Glomerular visceral epithelial cell (primary cell): ENCODE results near the gene RIPOR2.

Source experiments
- DNase-seq: peaks from one replicate; pipeline ENCODE4 v3.0.0-alpha.2; 2016; ENCODE audit errors: extremely low spot score

Gene RIPOR2

DNA sequence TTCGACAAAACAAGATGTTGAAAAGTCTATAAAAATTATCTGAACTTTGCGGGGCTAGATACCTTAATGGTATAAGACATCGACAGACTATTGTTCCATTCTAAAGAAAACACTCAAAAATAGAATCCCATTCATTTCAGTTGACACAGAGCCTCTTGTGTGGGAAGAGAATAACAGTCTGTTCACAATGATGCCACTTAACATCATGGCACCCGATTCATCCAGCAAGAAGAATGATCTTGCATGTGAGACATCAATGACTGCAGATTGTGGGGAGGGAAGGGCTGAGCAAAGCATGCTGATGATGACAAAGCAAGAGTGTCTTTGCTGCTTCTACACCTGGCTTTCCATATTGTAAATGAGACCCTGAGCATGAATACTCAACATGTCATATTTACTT is 87.3 kb downstream of the RIPOR2 start:
- no peak for DNase-seq

DNA sequence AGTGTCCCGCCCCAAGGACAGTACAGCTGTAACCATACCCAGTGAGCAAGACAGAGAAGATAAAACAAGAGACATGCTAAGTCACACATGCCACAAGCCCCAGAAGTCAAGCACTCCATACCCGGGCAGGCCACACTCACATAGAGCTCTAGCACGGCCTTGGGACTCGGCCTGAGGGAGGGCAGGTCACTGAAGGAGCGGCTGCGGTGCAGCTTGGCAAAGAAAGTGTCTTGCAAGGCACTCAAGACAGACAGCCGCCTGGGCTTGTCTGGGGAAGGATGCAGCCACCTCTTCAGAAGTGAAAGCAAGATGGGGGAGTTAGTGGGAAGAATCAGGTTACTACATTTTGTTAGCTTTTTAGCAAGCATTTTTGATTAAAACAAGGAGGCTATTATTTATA is 88.4 kb downstream of the RIPOR2 start:
- DNase-seq: no peak

DNA sequence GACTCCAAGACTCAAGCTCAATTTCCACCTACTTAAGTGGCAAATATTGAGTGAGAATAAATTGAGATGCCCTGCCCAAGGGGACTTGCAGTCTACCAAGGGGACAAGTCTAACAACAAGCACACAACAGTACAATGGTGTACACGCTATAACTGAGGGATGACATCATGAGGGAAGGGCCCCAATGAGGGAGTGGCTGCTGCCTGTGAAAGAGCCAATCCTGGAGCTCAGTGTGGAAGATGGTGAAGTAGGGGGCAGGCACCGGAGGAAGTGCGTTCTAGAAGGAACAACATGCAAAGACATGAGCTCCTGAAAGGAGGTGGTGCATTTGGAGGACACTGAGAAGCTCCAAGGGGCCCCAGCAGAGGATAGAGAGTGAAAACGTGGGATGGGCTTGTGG is 90.2 kb downstream of the RIPOR2 start:
- no peak for DNase-seq

DNA sequence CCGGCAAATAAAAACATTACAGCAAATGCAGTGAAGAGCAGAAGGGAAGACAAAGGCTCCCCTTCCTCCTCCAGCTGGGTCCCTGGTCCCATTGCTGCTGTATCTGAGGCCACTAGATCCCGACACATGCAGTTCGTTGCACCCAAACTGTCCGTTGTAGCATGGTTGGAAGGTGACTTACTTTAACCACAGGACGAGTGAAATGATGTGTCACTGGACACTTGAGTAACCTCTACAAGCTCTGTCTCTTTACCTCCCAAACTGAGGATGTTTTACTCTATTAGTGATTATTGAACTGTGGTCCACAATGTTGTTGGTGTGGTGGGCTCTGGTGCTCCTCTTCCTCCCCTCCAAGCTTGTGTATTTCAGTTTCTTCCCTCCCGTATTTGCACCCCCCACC is 90.9 kb downstream of the RIPOR2 start:
- DNase-seq: peak; percentile 13

DNA sequence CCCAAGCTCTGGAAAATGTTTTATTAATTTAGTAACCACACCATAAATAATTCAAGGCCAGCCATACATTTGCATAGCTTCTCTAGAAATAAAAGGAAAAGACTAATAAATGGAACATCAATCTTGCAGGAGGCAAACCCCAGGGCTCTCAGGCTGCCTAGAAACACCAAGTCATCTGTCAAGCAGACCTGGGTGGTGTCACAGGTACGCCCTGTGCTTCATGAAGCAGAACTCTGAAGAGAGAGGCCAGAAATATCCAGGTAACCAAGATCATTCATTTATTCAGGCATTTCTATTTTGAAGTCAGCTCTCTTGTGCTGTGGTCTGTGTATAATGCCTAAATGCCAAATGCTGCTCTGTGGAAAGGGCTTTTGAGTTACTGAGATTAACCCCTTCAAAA is 91.7 kb downstream of the RIPOR2 start:
- no peak for DNase-seq

DNA sequence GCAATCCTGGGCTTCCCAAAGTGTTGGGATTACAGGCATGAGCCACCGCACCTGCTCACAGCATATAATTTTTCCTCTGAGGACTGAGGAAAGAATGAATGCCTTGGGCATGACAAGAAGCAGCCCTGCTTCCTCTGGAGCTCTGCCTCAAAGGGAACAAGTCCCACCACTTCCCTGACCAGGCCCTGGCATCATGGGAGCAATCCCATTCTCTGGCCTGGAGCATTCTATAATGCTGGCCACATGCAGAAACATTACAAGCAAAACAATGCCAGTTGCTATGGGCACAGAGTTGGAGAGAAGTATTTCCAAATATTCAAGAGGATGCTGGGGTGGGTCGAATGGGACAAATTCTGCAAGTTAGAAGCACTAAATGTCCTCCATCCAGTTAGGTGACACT is 95.6 kb downstream of the RIPOR2 start:
- no peak for DNase-seq

DNA sequence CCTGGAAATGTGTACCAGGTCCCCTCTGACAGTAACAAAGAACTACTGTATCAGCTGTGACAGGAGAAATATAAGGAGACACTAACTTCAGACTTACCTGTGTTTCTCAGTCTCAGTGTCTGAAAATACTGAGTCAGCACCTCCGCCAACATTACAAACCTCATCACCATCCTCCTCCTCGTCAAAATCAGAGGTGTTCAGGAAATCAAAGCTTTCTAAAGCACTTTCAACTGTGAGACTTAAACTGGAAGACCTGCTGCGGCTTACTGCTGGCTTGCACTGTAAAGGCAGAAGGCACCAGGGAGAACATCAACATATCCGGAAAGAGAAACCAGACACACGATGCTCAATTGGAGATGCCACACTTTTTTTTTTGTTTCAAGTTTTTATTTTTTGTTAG is 96.8 kb downstream of the RIPOR2 start:
- DNase-seq: no peak

DNA sequence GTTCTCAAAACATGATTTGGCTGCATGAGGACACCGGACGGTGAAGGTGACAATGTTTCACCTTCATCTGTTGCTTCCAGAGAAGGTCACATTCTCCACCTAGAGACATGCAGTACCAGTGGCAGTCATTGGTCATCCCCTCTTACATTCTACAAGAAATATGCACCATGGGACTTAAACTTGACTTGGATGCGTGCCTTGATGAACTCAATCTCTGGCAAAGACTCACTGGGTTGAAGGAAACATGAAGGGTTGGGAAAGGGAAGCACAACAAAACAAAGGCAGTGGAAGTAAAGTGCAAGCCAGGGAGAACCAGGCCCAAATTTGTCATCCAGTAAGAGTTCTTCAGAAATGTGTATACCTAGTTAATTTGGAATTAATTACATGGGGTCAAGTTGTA is 97.7 kb downstream of the RIPOR2 start:
- DNase-seq: no peak

DNA sequence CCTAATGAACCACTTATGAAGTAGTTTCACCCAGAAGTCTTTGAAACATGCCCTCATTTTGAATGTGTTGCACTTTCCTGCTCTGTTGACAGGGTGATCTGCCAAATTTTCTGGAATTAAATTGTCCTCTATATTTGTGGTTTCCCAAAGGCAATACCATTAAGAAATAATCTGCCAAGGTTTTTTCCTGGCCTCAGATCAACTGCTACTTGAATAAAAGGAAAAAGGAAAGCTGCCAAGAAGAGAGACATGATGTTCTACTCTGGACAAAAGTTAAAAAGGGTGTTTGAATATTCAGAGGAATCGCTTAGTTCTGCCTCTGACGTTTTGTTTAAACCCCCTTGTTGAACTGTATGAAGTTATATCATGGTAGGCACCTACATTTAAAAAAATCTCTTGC is 99.7 kb downstream of the RIPOR2 start:
- DNase-seq: no peak

DNA sequence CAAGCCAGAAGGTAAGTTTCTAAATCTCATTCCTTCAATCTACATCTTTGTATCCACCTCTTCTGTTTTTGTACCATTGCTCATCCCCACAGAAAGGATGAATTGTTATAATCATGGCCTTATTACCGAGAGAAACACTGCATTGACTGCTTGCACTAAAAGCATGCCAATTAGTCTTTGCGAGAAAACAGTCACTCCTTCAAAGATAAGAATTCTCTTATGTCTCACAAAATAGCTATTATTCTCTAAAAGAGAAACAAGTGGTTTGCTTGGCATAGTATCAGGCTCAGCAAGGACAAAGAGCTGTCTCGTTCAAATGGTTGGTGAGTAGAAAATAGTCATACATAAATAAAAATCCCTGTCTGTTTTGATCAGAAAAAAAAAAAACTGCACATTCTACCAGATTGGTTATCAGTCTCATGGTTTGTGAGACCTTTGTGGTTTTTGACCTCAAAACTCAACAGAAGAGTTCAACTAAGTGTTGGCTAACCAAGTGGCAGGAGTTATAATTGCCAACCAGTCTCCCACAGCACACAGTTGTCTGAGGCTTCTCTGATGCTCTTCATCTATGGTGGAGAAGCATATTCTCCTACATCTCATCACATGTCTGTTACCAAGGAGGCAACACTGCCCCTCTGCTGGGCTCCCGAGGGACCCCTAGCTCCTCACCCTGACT is 101.9 kb downstream of the RIPOR2 start:
- DNase-seq: no peak

DNA sequence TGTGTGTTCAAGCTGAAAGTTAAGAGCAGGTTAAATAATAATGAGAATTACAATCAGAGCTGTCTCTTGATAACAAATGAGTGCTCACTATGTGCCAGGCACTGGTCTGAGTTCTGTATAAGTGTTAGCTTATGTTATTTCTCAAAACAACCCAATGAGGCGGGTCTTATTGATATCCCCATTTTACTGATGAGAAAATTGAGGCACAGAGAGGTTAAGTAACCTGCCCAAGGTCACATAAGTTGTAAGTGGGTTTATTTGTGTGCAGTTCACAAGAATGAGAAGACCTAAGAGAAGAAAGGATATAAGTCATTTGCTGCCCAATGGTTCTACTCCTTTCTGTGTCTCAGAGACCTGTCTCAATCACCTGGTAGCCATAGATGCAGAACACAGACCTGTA is 103.0 kb downstream of the RIPOR2 start:
- no peak for DNase-seq

DNA sequence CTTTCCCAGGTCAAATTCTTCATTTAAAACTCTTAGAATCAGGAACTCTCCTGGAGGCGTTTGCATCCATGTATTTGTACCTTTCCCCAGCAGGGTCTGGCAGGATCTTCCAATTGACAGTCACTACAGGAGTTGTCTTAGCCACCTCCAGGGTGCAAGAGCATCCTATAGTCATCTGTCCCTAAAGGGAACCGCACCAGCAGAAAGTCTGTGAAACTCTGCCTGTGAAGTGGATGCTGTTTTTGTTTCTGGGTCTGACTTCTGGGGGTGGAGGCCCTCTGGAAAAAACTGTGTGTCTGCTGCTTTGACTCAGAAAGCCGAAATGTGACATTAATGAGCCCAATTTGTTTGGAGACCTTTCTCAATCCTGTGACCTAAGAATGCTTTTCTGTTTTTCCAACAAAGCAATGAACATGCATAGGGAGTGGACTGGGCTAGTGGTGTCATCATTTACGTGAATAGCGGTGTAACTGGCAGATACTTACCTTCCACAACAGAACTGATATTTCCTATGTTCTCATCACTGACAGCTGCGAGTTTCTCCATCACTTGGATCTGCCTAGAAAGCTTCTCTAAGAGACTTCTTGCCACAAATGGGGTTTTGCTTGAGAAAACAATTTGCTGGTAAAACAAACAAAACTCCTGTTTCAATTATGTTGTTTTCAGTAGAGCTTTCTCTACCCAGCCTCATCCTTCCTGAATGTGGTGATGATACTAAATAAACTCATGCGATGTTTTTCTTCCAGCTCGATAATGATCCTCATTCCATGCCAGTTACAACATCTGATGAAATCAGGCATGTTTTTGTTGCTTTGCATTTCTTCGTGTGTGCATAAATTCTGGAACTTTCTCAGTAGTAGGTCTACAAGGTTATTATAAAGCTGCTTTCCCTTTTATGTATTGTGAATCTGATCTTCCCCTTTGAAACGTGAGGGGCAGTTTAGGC is 103.7 kb downstream of the RIPOR2 start:
- DNase-seq: no peak

DNA sequence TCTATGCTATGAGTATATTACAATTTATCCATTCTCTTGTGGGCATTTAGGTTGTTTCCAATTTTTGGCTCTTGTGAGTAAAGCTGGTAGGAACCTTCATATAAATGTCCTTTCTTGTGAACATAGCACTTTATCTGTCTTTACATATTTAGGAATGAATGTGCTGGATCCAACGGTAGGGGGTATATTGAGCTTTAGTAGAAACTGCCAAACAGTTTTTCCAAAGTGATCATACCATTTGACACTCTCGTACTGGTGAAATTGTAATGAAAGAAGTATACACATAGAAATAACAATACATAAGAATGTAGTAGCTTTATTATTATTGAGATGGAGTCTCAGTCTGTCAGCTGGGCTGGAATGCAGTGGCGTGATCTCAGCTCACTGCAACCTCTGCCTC is 106.1 kb downstream of the RIPOR2 start:
- DNase-seq: no peak

DNA sequence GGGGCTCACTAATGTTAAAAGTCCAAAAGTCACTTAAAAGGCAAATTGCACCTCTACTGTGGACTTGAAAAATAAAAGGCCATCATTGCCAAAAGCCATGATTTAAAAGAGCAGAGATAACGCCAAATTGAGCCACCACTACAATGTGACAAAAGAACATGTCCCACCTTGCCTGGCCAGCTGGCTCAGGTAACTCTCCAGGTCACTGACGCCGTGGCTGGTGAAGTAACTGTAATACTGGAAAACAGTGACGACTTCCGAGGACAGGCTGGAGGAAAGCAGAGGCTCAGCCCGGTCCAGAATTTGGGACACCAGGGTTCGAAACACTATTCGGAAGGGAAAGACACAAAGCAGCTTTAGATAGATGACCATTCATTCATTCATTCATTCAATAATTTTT is 107.8 kb downstream of the RIPOR2 start:
- no peak for DNase-seq

DNA sequence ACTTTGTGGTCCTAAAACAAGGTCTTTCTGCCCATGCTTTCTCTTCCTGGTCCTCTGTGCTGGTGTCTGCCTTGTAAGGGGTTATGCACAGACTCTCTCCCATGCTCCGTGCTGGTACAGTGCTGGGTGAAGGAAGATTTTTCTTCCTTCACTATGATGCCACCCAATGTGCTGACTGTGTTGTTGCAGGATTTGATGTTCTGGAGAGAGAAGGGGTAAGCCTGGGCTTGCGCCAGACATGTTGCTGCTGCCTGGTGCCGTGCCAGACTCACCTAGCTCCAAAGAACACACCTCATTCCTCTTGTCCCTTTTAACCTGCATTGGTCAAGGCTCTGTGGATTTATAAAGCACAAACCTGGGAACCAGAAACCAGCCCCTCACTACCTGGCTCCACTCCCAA is 108.6 kb downstream of the RIPOR2 start:
- peak; percentile 16 for DNase-seq

DNA sequence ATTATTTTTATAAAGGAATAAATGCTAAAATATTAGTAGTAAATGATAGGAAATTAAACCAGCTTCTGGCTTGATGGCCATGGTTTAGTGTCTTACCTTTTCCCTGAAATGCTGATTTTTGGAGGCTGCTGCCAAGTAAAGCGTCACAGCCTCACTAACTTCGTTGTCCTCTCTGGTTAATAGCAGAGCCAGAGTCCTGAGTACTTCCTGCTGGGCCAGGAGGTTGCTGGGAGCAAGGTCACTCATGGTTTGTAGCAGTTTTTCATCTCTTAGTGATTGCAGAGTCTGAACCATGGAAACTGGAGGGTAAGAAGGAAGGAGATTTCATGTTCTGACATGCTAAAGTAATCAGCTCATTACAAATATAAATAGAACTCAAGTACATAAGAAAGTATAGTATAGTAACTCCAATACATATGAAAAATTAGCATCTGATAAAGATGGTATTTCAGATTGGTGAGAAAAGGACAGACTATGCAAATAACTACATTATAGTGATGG is 110.6 kb downstream of the RIPOR2 start:
- no peak for DNase-seq

DNA sequence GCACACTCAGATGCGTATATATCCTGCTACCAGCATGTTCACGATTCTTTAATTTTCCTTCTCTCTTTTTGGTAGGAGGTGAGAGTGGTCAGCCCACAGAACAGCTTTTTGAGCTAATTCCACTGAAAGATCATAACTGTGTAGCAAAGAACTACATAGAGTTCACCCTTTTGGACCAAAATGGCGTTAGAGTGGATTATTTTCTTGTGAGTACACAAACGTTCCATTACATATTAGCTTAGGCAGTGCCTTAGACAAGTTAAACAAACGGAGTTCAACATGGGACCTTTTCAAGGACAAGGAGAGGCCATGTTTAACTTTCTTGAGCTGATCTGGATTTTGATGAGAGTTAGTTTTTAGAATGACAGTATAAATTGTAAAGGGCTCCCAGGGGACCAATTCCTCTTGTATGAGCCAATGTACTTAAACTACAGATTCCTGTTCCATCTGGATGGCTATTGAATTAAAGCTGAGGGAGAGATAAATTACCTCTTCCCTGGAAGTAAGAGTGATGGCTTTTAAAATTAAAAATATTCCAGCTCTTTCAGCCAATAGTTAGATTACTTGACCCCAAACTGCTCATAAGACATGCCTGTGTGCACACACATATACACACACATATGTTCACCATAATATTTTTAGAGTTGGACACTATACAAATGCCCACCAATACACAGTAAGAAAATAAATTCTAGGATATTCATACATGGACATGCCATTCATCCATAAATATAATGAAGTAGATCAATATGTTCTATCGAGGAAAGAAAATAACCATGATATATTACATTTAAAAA is 111.4 kb downstream of the RIPOR2 start:
- DNase-seq: no peak

DNA sequence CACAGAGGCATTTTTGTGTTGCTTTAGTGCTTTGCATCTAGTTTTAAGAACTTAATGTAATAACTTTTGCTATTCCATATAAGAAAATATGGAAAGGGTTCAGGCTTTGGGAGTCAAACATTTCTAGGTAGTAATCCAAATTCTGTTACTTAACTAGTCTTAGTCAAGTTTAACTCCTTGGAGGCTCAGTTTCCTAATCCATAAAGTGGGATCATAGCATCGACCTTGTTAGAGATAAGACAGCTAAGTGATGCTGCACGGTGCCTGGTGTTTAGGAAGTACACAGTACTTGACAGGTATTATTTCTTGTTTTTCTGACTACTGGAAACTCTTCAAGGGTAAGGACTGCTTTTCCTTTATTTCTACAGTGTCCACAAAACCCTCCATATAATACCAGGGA is 112.6 kb downstream of the RIPOR2 start:
- DNase-seq: no peak

DNA sequence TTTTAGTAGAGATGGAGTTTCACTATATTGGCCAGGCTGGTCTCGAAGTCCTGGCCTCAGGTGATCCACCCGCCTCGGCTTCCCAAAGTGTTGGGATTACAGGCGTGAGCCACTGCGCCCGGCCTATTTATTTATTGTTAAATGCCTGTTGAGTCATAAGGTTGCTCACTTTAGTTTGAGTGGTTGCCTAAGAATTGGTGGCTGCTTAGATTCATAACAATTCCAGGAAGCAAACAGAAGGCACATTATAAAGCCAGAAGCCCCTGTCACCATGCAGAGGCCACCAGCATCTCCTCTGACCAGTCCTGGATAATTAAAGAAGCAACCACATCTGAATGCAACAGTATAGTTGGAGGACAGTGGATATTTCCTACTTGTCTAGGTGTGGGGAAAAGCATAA is 113.1 kb downstream of the RIPOR2 start:
- no peak for DNase-seq

DNA sequence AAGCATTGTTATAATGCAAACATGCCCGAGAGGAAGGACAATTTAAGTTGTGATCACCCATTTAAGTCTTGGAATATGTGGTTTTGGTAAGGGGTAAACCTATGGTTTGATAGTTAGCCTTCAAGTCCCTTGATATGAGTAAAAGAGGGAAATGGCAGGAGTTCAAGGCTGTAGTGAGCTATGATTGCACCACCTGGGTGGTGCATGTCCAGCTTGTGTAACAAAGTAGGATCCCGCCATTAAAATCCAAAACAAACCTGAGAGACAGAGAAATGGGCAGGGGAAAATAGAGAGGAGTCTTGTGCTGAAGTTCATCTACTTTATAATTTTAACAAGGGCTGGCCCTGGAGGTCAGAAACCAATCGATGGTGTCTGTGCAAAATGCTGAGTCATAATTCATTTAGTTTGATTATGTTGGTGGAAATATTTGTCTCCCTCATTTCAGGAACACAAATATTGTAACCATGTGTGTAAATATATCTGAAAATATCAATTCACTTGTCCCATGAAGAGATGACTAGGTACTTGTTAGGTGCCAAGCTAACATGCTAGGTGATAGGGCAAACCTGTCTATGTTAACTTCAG is 113.8 kb downstream of the RIPOR2 start:
- no peak for DNase-seq

DNA sequence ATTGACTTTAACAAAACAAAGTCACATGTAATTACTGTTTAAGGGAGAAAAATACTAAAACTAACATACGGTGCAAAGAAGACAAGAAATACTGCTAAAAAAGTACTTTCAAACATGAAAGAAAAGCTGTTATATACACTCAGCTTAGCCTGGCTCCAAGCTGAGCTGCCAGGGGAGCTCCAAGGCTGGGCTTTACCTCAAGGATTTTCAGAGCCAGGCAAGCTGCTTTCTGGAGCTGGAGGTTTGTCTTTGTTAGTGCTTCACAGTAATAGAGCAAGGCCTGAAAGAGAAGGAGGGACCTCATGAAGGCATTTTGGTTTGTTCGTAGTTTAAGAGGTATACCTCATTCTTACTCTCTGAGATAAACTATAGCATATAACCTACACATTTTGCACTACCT is 117.4 kb downstream of the RIPOR2 start:
- DNase-seq: no peak

DNA sequence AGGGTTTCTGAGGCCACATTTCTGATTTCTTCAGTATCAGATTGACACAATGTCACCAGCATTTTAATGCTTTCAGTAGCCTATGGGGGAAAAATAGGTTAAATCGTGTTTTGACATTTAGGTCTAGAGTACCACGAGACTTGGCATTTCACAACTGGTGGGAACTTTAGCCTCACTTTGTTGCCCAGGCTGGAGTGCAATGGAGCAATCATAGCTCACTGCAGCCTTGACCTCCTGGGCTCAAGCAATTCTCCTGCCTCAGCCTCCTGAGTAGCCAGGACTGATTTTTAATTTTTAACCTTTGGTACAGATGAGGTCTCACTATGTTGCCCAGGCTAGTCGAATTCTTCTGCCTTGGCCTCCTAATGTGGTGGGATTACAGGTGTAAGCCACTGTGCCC is 126.0 kb downstream of the RIPOR2 start:
- DNase-seq: no peak
